GM23338 (cell line): ENCODE measurements around the gene SETBP1. TPM values are rescaled to one million over a fixed set of nuclear protein-coding genes. Genes with fewer than 3 reads are reported as not detected.

Source experiments
- ATAC-seq: fragments of 200-7000 bp; cut with Tn5 transposase; 3 replicates; pipeline ENCODE4 v1.9.1; 2020
- DNase-seq: peaks from one replicate; pipeline ENCODE4 v3.0.0-alpha.2; 2015; ENCODE audit warnings: low spot score
- H2AFZ ChIP-seq: fragments of 200-600 bp; sonication (generic); 2 replicates; pipeline ENCODE4 v1.8.0; 2016; ENCODE audit warnings: antibody characterized with exemption, mild to moderate bottlenecking, moderate library complexity
- H3F3A ChIP-seq: fragments of 200-600 bp; sonication (generic); replicated peaks from 2 replicates; pipeline ENCODE4 v1.8.0; 2017; ENCODE audit warnings: antibody characterized with exemption, mixed run types, low read depth
- H3K27ac ChIP-seq: fragments of 200-600 bp; sonication (generic); 2 replicates; pipeline ENCODE4 v1.6.1; 2016; ENCODE audit warnings: low read depth
- H3K27me3 ChIP-seq: fragments of 200-600 bp; sonication (generic); 2 replicates; pipeline ENCODE4 v1.8.0; 2016; ENCODE audit warnings: mild to moderate bottlenecking, mixed run types, moderate library complexity; ENCODE audit not compliant: insufficient read depth
- H3K36me3 ChIP-seq: fragments of 200-600 bp; sonication (generic); 2 replicates; pipeline ENCODE4 v1.8.0; 2016; ENCODE audit warnings: mild to moderate bottlenecking; ENCODE audit not compliant: insufficient read depth
- H3K4me1 ChIP-seq: fragments of 200-600 bp; sonication (generic); 2 replicates; pipeline ENCODE4 v1.8.0; 2016; ENCODE audit warnings: mild to moderate bottlenecking, moderate library complexity; ENCODE audit not compliant: insufficient read depth
- H3K4me2 ChIP-seq: fragments of 200-600 bp; sonication (generic); 2 replicates; pipeline ENCODE4 v1.7.1; 2017; ENCODE audit warnings: mixed run types
- H3K4me3 ChIP-seq: fragments of 200-600 bp; sonication (generic); 2 replicates; pipeline ENCODE4 v1.6.1; 2016; ENCODE audit warnings: mixed run types
- H3K79me2 ChIP-seq: fragments of 200-600 bp; sonication (generic); replicated peaks from 2 replicates; pipeline ENCODE4 v1.8.0; 2017; ENCODE audit warnings: mild to moderate bottlenecking; ENCODE audit not compliant: insufficient read depth
- H3K9me2 ChIP-seq: fragments of 200-600 bp; sonication (generic); 2 replicates; pipeline ENCODE4 v1.8.0; 2017; ENCODE audit not compliant: insufficient read depth
- H4K20me1 ChIP-seq: fragments of 200-600 bp; sonication (generic); replicated peaks from 2 replicates; pipeline ENCODE4 v1.8.0; 2017; ENCODE audit warnings: mild to moderate bottlenecking; ENCODE audit not compliant: insufficient read depth
- H3K27ac Mint-ChIP-seq: 2 replicates; pipeline ENCODE4 v1.8.0; 2020; ENCODE audit warnings: inconsistent platforms, mild to moderate bottlenecking, moderate library complexity, mixed read lengths
- H3K27me3 Mint-ChIP-seq: 3 replicates; pipeline ENCODE4 v1.8.0; 2022; ENCODE audit warnings: low read depth, mild to moderate bottlenecking, moderate library complexity, mixed read lengths, inconsistent platforms; ENCODE audit not compliant: insufficient read depth, poor library complexity
- H3K36me3 Mint-ChIP-seq: 3 replicates; pipeline ENCODE4 v1.8.0; 2021; ENCODE audit warnings: low read depth, mild to moderate bottlenecking, inconsistent platforms, moderate library complexity, mixed read lengths
- H3K4me1 Mint-ChIP-seq: 3 replicates; pipeline ENCODE4 v1.8.0; 2020; ENCODE audit warnings: mild to moderate bottlenecking, inconsistent platforms, mixed read lengths
- H3K4me3 Mint-ChIP-seq: 3 replicates; pipeline ENCODE4 v1.8.0; 2021; ENCODE audit warnings: moderate library complexity, mild to moderate bottlenecking, inconsistent platforms, mixed read lengths
- H3K9me3 Mint-ChIP-seq: 3 replicates; pipeline ENCODE4 v1.8.0; 2020; ENCODE audit warnings: moderate library complexity, mild to moderate bottlenecking, inconsistent platforms, mixed read lengths
- ETS1 ChIP-seq: IDR thresholded peaks from 2 replicates; pipeline ENCODE4 v1.6.1; 2016; ENCODE audit warnings: antibody characterized with exemption
- EZH2 ChIP-seq: fragments of 200-600 bp; sonication (generic); IDR thresholded peaks from one replicate; pipeline ENCODE4 v1.8.0; 2017; ENCODE audit warnings: antibody characterized with exemption, mild to moderate bottlenecking, low read depth; ENCODE audit not compliant: unreplicated experiment
- EZH2phosphoT487 ChIP-seq: fragments of 200-600 bp; sonication (generic); IDR thresholded peaks from one replicate; pipeline ENCODE4 v1.8.1; 2018; ENCODE audit warnings: antibody characterized with exemption; ENCODE audit not compliant: unreplicated experiment
- JUNB ChIP-seq: IDR thresholded peaks from one replicate; pipeline ENCODE4 v1.6.1; 2016; ENCODE audit warnings: antibody characterized with exemption; ENCODE audit not compliant: unreplicated experiment
- ZNF114 ChIP-seq: fragments of 250-450 bp; sonication (Bioruptor Pico); IDR thresholded peaks from 2 replicates; pipeline ENCODE4 v1.5.0; 2020; ENCODE audit warnings: mild to moderate bottlenecking, moderate library complexity
- ZNF462 ChIP-seq: fragments of 250-450 bp; sonication (Bioruptor Pico); IDR thresholded peaks from 2 replicates; pipeline ENCODE4 v1.5.0; 2020; ENCODE audit warnings: mild to moderate bottlenecking, moderate library complexity
- polyA plus RNA-seq: library from polyadenylated mRNA; unstranded; fragments of >200 nt; fragmentation: Nextera tagmentation; extraction: Ambion mirVana; gene quantifications from 2 replicates; pipeline ENCODE4 v1.2.1, GENCODE V29; 2016
- total RNA-seq: library from RNA; depleted of rRNA; stranded (reverse); fragments of >200 nt; shearing (Covaris generic); gene quantifications from 2 replicates; pipeline ENCODE4 v1.2.3, GENCODE V29; 2014

Gene SETBP1
- total and polyA plus RNA-seq, 2 experiments from 2014 or later = 1.6 to 5.5 TPM

GRCh38 chr18:44920441-44920840 is 239.8 kb downstream of the SETBP1 start:
- no peaks in the 10 kb centered on the region for H3K36me3 Mint-ChIP-seq
- no peak overlapping the region for H3K4me3 Mint-ChIP-seq
- Histone ChIP-seq H3K36me3 (no peaks in the 10 kb centered on the region), H3K27me3 (no peaks in the 10 kb centered on the region), H3K79me2 (no peaks in the 10 kb centered on the region), H2AFZ (no peak overlapping the region), H3K4me2 (no peak overlapping the region), H3K27ac (no peak overlapping the region), H3K4me1 (0 out of 2 replicates have a peak, but pooled peaks cover 4% of the 10 kb centered on the region), H3F3A (no peaks in the 10 kb centered on the region), H3K4me3 (no peak overlapping the region), H4K20me1 (no peaks in the 10 kb centered on the region), H3K9me2 (peaks cover 25% of the 10 kb centered on the region; the same call in 1 of the 2 replicates)
- no peaks in the 10 kb centered on the region for H3K9me3 Mint-ChIP-seq
- ATAC-seq = no peak
- no peak overlapping the region for H3K27ac Mint-ChIP-seq
- TF ChIP-seq EZH2 = no peak
- TF ChIP-seq JUNB = no peak
- TF ChIP-seq ZNF462 (CRISPR knock-in tag) = no peak
- TF ChIP-seq ZNF114 (CRISPR knock-in tag) = no peak
- no peak for TF ChIP-seq EZH2phosphoT487
- TF ChIP-seq ETS1 = no peak
- DNase-seq = no peak
- H3K27me3 Mint-ChIP-seq = peaks cover 4% of the 10 kb centered on the region
- peaks cover 7% of the 10 kb centered on the region; the same call in 2 of the 3 replicates for H3K4me1 Mint-ChIP-seq
